H1 (cell line): ENCODE measurements around the gene RAET1E. TPM values are rescaled to one million over a fixed set of nuclear protein-coding genes. Genes with fewer than 3 reads are reported as not detected.

ENCODE experiments used
- CTCF ChIA-PET: fragments of 300-600 bp; sonication (Branson Sonifier 250); formaldehyde crosslinking; loops from one replicate; lab custom pipeline; 2021; ENCODE audit not compliant: partially characterized antibody; lab: Charles Lee
- POLR2A ChIA-PET: fragments of 300-600 bp; sonication (Branson Sonifier 250); formaldehyde crosslinking; loops from one replicate; lab custom pipeline; 2021; ENCODE audit warnings: inconsistent platforms; ENCODE audit not compliant: partially characterized antibody; lab: Charles Lee
- DNase-seq, 2 experiments: peaks; one replicate each; pipeline versions ENCODE4 v3.0.0 to v3.0.0-alpha.2; 2010 to 2022; ENCODE audit warnings: low spot score in 2 of 2, low read depth in 1 of 2, mixed read lengths in 1 of 2
- FAIRE-seq: peaks from 2 replicates; lab custom pipeline; 2011; peaks lifted over from hg19 to GRCh38; lab: Jason Lieb, UNC
- H2AFZ ChIP-seq: 2 replicates; pipeline ENCODE4 v1.8.1; 2012; ENCODE audit warnings: low read length, inconsistent platforms
- H2AK5ac ChIP-seq: 2 replicates; pipeline ENCODE4 v1.6.1; 2013; ENCODE audit warnings: low read depth, low read length
- H2BK120ac ChIP-seq: replicated peaks from 2 replicates; pipeline ENCODE3; 2013; ENCODE audit warnings: low read depth, low read length, inconsistent platforms
- H2BK12ac ChIP-seq: 2 replicates; pipeline ENCODE4 v1.6.1; 2013; ENCODE audit warnings: low read depth, low read length
- H2BK15ac ChIP-seq: 2 replicates; pipeline ENCODE4 v1.6.1; 2013; ENCODE audit warnings: low read length
- H2BK20ac ChIP-seq: 2 replicates; pipeline ENCODE4 v1.6.1; 2013; ENCODE audit warnings: low read length
- H2BK5ac ChIP-seq: 2 replicates; pipeline ENCODE4 v1.6.1; 2013; ENCODE audit warnings: low read depth, low read length
- H3K14ac ChIP-seq: 2 replicates; pipeline ENCODE4 v1.6.1; 2013; ENCODE audit warnings: inconsistent platforms; ENCODE audit not compliant: insufficient read length
- H3K18ac ChIP-seq: 2 replicates; pipeline ENCODE4 v1.6.1; 2013; ENCODE audit warnings: low read length; ENCODE audit errors: extremely low read depth
- H3K23ac ChIP-seq: 2 replicates; pipeline ENCODE4 v1.6.1; 2013; ENCODE audit warnings: inconsistent platforms; ENCODE audit not compliant: insufficient read length
- H3K23me2 ChIP-seq: 2 replicates; pipeline ENCODE4 v1.6.1; 2013; ENCODE audit warnings: low read depth, low read length
- H3K27ac ChIP-seq: 2 replicates; pipeline ENCODE4 v1.6.1; 2011; ENCODE audit warnings: low read depth, low read length, inconsistent platforms
- H3K27me3 ChIP-seq, 4 experiments: replicated peaks in 1 of 4; 1 replicate in 1 of 4; 2 replicates in 3 of 4; pipeline versions ENCODE4 v1.6.1 to v1.8.1; 2011 to 2013; ENCODE audit warnings: low read length in 3 of 4, mild to moderate bottlenecking in 3 of 4, inconsistent platforms in 2 of 4, mixed read lengths in 2 of 4, moderate library complexity in 1 of 4; ENCODE audit not compliant: control insufficient read depth in 3 of 4, insufficient read depth in 3 of 4; ENCODE audit errors: extremely low read depth in 1 of 4
- H3K36me3 ChIP-seq, 4 experiments: 2 replicates each; pipeline versions ENCODE4 v1.6.1 to v1.8.1; 2011 to 2013; ENCODE audit warnings: mild to moderate bottlenecking in 4 of 4, low read length in 3 of 4, moderate library complexity in 2 of 4, control low read depth in 1 of 4, inconsistent platforms in 1 of 4; ENCODE audit not compliant: insufficient read depth in 4 of 4, control insufficient read depth in 2 of 4
- H3K4ac ChIP-seq: replicated peaks from 2 replicates; pipeline ENCODE3; 2013; ENCODE audit warnings: low read length, low read depth, mixed read lengths, inconsistent platforms; ENCODE audit not compliant: insufficient read length
- H3K4me1 ChIP-seq, 4 experiments: replicated peaks in 1 of 4; 1 replicate in 1 of 4; 2 replicates in 3 of 4; pipeline versions ENCODE4 v1.6.1 to v1.8.1; 2011 to 2013; ENCODE audit warnings: low read length in 3 of 4, inconsistent platforms in 2 of 4, mixed read lengths in 1 of 4; ENCODE audit not compliant: insufficient read depth in 4 of 4, control insufficient read depth in 3 of 4
- H3K4me2 ChIP-seq, 2 experiments: 2 replicates each; pipeline versions ENCODE4 v1.6.1 to v1.8.1; 2011 to 2013; ENCODE audit warnings: low read depth in 2 of 2, low read length in 2 of 2, control low read depth in 1 of 2, inconsistent platforms in 1 of 2, mild to moderate bottlenecking in 1 of 2; ENCODE audit not compliant: insufficient read depth in 1 of 2
- H3K4me3 ChIP-seq, 4 experiments: fragments of 200-600, 300-600 bp in 1 of 4; sonication (generic), shearing (Covaris generic), sonication (Bioruptor Twin) in 1 of 4; 2 replicates each; pipeline versions ENCODE4 v1.5.1 to v1.8.1; 2011 to 2016; ENCODE audit warnings: low read length in 4 of 4, low read depth in 3 of 4, control low read depth in 2 of 4, inconsistent platforms in 2 of 4, mild to moderate bottlenecking in 2 of 4, mixed read lengths in 1 of 4, moderate library complexity in 1 of 4; ENCODE audit not compliant: insufficient read depth in 2 of 4; ENCODE audit errors: extremely low read depth in 1 of 4
- H3K56ac ChIP-seq: replicated peaks from 2 replicates; pipeline ENCODE3; 2013; ENCODE audit warnings: low read depth, mild to moderate bottlenecking, mixed read lengths, low read length, inconsistent platforms; ENCODE audit not compliant: insufficient read length
- H3K79me1 ChIP-seq: 2 replicates; pipeline ENCODE4 v1.6.1; 2013; ENCODE audit warnings: low read depth, low read length, control low read depth
- H3K79me2 ChIP-seq, 2 experiments: 2 replicates each; pipeline versions ENCODE4 v1.6.1 to v1.8.1; 2012 to 2013; ENCODE audit warnings: low read length in 2 of 2, mild to moderate bottlenecking in 2 of 2, inconsistent platforms in 1 of 2; ENCODE audit not compliant: insufficient read depth in 2 of 2, control insufficient read depth in 1 of 2
- H3K9ac ChIP-seq, 4 experiments: replicated peaks in 1 of 4; 1 replicate in 1 of 4; 2 replicates in 3 of 4; pipeline versions ENCODE4 v1.6.1 to v1.8.1; 2011 to 2013; ENCODE audit warnings: low read depth in 3 of 4, low read length in 3 of 4, control low read depth in 2 of 4, mild to moderate bottlenecking in 2 of 4, moderate library complexity in 2 of 4, inconsistent platforms in 1 of 4; ENCODE audit errors: extremely low read depth in 1 of 4
- H3K9me3 ChIP-seq, 2 experiments: 2 replicates each; pipeline versions ENCODE4 v1.6.1 to v1.8.1; 2012 to 2013; ENCODE audit warnings: mild to moderate bottlenecking in 2 of 2, moderate library complexity in 2 of 2, control low read depth in 1 of 2, inconsistent platforms in 1 of 2, low read depth in 1 of 2, low read length in 1 of 2, mixed read lengths in 1 of 2; ENCODE audit not compliant: insufficient read depth in 2 of 2
- H4K20me1 ChIP-seq, 2 experiments: replicated peaks in 1 of 2; 2 replicates each; pipeline versions ENCODE3 to v1.8.1; 2011 to 2013; ENCODE audit warnings: inconsistent platforms in 2 of 2, low read length in 2 of 2, mild to moderate bottlenecking in 1 of 2; ENCODE audit not compliant: insufficient read depth in 2 of 2, control insufficient read depth in 1 of 2
- H4K5ac ChIP-seq: 2 replicates; pipeline ENCODE4 v1.6.1; 2013; ENCODE audit warnings: low read length, low read depth, mixed read lengths, inconsistent platforms; ENCODE audit not compliant: insufficient read length
- H4K8ac ChIP-seq: 2 replicates; pipeline ENCODE4 v1.8.0; 2013; ENCODE audit warnings: mild to moderate bottlenecking, moderate library complexity, low read length, inconsistent platforms; ENCODE audit not compliant: insufficient read depth; ENCODE audit errors: extremely low read depth
- H4K91ac ChIP-seq: replicated peaks from 2 replicates; pipeline ENCODE3; 2013; ENCODE audit warnings: low read length, mixed read lengths, inconsistent platforms; ENCODE audit not compliant: insufficient read length
- CBX5 ChIP-seq: fragments of 300-800, 300-1000 bp; sonication (generic); IDR thresholded peaks from 2 replicates; pipeline ENCODE4 v1.7.1; 2016; ENCODE audit warnings: antibody characterized with exemption, low read length, low read depth
- CTBP2 ChIP-seq: IDR thresholded peaks from 2 replicates; pipeline ENCODE4 v1.7.0; 2011; ENCODE audit warnings: borderline replicate concordance, mild to moderate bottlenecking, moderate library complexity, mixed read lengths, low read length; ENCODE audit not compliant: insufficient read depth, insufficient read length
- EP300 ChIP-seq, 2 experiments: IDR thresholded peaks; 1 replicate in 1 of 2; 2 replicates in 1 of 2; pipeline ENCODE4 v1.6.1; 2011 to 2012; ENCODE audit warnings: low read depth in 2 of 2, low read length in 2 of 2, mild to moderate bottlenecking in 2 of 2, borderline replicate concordance in 1 of 2, inconsistent platforms in 1 of 2, moderate library complexity in 1 of 2
- HDAC6 ChIP-seq: IDR thresholded peaks from one replicate; pipeline ENCODE4 v1.7.1; 2012; ENCODE audit warnings: low read depth, mild to moderate bottlenecking, inconsistent platforms, low read length, moderate library complexity
- JUND ChIP-seq: IDR thresholded peaks from 2 replicates; pipeline ENCODE4 v1.6.1; 2011; ENCODE audit warnings: mild to moderate bottlenecking, improper control_type of control experiment, low read length
- MAX ChIP-seq: IDR thresholded peaks from 2 replicates; pipeline ENCODE4 v1.6.1; 2012; ENCODE audit warnings: inconsistent platforms
- POLR2AphosphoS5 ChIP-seq: IDR thresholded peaks from 2 replicates; pipeline ENCODE4 v1.6.1; 2011; ENCODE audit warnings: low read depth, low read length
- RFX5 ChIP-seq: IDR thresholded peaks from 2 replicates; pipeline ENCODE4 v1.6.1; 2011; ENCODE audit warnings: low read depth, low read length, improper control_type of control experiment, borderline replicate concordance
- SAP30 ChIP-seq: fragments of 300-600 bp; sonication (generic); IDR thresholded peaks from 2 replicates; pipeline ENCODE4 v1.7.1; 2012; ENCODE audit warnings: low read length, moderate library complexity, mild to moderate bottlenecking, inconsistent platforms; ENCODE audit not compliant: insufficient read depth, insufficient replicate concordance
- TEAD4 ChIP-seq: IDR thresholded peaks from 2 replicates; pipeline ENCODE4 v1.6.1; 2012; ENCODE audit warnings: low read depth, low read length, inconsistent platforms, mixed read lengths
- WGBS, 2 experiments: shearing (Covaris generic) in 1 of 2; methylation state at CpG; one replicate each; pipeline versions ENCODE4 v1.1.6 to v1.1.7; 2013 to 2015; ENCODE audit warnings: low lambda C conversion rate in 2 of 2, mixed read lengths in 2 of 2, inconsistent platforms in 1 of 2, low coverage in 1 of 2, missing lambda C conversion rate in 1 of 2; ENCODE audit not compliant: insufficient replicate concordance in 2 of 2, insufficient coverage in 1 of 2, insufficient read length in 1 of 2; ENCODE audit errors: extremely low coverage in 1 of 2, missing lambda C conversion rate in 1 of 2; 5-methylcytosine and 5-hydroxymethylcytosine counted together
- polyA plus RNA-seq, 7 experiments: library from polyadenylated mRNA; depleted of rRNA in 3 of 7; stranded (reverse) in 5 of 7; unstranded in 2 of 7; fragments of >200 nt in 5 of 7; fragments of 200-250 nt in 2 of 7; gene quantifications; 1 replicate in 5 of 7; 2 replicates in 1 of 7; 4 replicates in 1 of 7; pipeline versions ENCODE4 v1.2.1 to v1.2.3, GENCODE V29; 2011 to 2013; ENCODE audit warnings: missing spikeins in 2 of 7, mixed read lengths in 2 of 7
- total RNA-seq: library from RNA; stranded (reverse); fragmentation: NEBNext Ultra II Directional; extraction: Animal tissue kit (Norgen Biotek cat#: 25700); gene quantifications from 2 replicates; pipeline ENCODE4 v1.2.1, GENCODE V29; 2021

Gene RAET1E
- total and polyA plus RNA-seq, 2 of the 8 experiments (the other 6 are each of a cell fraction or from before 2014, with no cell fraction given) = not detected

DNA sequence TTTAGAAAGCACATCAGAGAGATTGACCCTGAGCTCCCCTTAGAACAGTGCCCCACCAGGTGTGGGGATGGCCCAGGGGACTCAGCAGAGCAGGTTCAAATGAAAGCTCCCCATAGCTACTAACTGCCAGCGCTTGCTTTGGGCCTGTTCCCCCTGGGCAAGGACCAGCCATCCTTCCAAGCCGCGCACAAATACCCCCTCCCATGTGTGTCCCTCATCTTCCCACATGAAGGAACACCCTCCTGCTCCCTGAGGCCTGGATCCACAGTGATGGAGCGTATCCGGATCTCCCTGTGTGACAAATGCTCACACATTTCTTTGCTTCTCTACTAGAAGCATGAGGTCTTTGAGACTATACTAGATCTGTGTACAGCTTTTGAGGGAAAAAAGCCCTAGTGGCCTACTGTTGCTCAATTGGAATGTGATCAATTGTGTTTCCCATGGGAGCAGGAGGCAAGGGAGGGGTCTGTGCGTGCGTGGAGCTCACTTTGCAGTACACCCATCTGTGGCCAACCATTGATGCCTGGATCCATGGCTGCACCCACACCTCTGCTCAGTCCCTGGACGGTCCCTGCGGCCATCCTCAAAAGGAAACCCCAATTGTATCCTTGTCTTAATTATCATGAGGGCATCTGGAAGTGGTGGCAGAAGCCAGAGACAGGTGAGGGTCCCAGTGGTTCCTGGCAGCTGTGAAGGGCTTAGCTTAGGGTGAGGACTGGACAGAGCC lies 26.5 kb upstream of the RAET1E start:
- Histone ChIP-seq H2AK5ac (no peak overlapping the region), H3K4ac (no peak overlapping the region), H3K27ac (no peak overlapping the region), H3K79me1 (no peaks in the 10 kb centered on the region), H3K14ac (no peak overlapping the region), H3K9ac (no peak overlapping the region), H2BK15ac (no peak overlapping the region), H3K79me2 (no peaks in the 10 kb centered on the region), H2AFZ (no peak overlapping the region), H4K20me1 (peaks cover 3 to 4% of the 10 kb centered on the region in 2 experiments), H3K27me3 (peaks cover 39 to 62% (median 59%) of the 10 kb centered on the region in 4 experiments), H3K4me2 (no peak overlapping the region; a peak in 1 of 4 replicates), H3K56ac (no peak overlapping the region), H4K8ac (no peak overlapping the region), H3K4me1 (peaks cover 0 to 5% (median 0%) of the 10 kb centered on the region in 4 experiments; a peak in 2 of 7 replicates), H3K4me3 (no peak overlapping the region), H3K23ac (no peak overlapping the region), H2BK12ac (no peak overlapping the region), H4K91ac (no peak overlapping the region), H2BK120ac (no peak overlapping the region), H3K36me3 (peaks cover 0 to 3% (median 0%) of the 10 kb centered on the region in 4 experiments; a peak in 1 of 8 replicates), H2BK5ac (no peak overlapping the region), H3K18ac (no peak overlapping the region), H3K9me3 (no peaks in the 10 kb centered on the region; a peak in 1 of 4 replicates), H4K5ac (no peak overlapping the region), H2BK20ac (no peak overlapping the region), H3K23me2 (peaks cover 12% of the 10 kb centered on the region; the same call in 1 of the 2 replicates)
- CTCF ChIA-PET = interaction anchor here (0.6 to 2.5 kb wide), 20 partner anchors 11 to 256 kb away, joined by 3 to 27 read pairs (median 4); partner anchors contain the start of genes RAET1E and ULBP1
- no peak for TF ChIP-seq CBX5
- TF ChIP-seq POLR2AphosphoS5 = no peak
- TF ChIP-seq MAX = no peak
- no peak for TF ChIP-seq RFX5
- no peak for TF ChIP-seq TEAD4
- TF ChIP-seq JUND = no peak
- no peak for TF ChIP-seq HDAC6
- no peak for TF ChIP-seq SAP30
- TF ChIP-seq EP300 (IDR thresholded peaks at IDR 0.05; ENCODE audit: borderline replicate concordance in 1 of 2, low read depth in 2 of 2, low read length in 2 of 2) = no peak
- TF ChIP-seq CTBP2 = no peak
- FAIRE-seq = no peak
- DNase-seq = no peak
- 46% methylated on average over 9 of the region's 9 CpGs; no CpG with 5 or more reads in 1 of the 2 experiments for WGBS, 2 experiments
- POLR2A ChIA-PET = interaction anchor here (1.3 kb wide), 1 partner anchor 44 kb away, joined by 3 read pairs; no protein-coding TSS in a partner anchor
